Peyer's patch (tissue), 4 donors: ENCODE measurements around the gene SLC25A25.

ENCODE experiments used
- CTCF ChIP-seq, 6 experiments: fragments of 450-650 bp in 4 of 6; fragments of 200-600 bp in 2 of 6; sonication (generic) in 1 of 6; IDR thresholded peaks; one replicate each; pipeline ENCODE4 v1.5.1; 2017 to 2019; ENCODE audit warnings: antibody characterized with exemption in 6 of 6, mild to moderate bottlenecking in 3 of 6, moderate library complexity in 1 of 6
- POLR2A ChIP-seq, 2 donors: fragments of 450-650 bp; IDR thresholded peaks; one replicate each; pipeline ENCODE4 v1.5.1; 2017; ENCODE audit warnings: antibody characterized with exemption in 2 of 2, mild to moderate bottlenecking in 2 of 2, moderate library complexity in 2 of 2

- TF ChIP-seq POLR2A (IDR thresholded peaks at IDR 0.05) (no peak), CTCF (IDR thresholded peaks at IDR 0.05) (no peak)
Observed at GRCh38 chr9:128057724-128058409, 10.2 kb upstream of the SLC25A25 start.
